Gastrocnemius medialis (tissue), 4 donors: ENCODE data around the gene ARHGAP6.

ENCODE experiments used
- CTCF ChIP-seq, 5 experiments: fragments of 450-650 bp in 3 of 5; fragments of 200-600 bp in 2 of 5; sonication (generic) in 2 of 5; IDR thresholded peaks in 4 of 5; conservative IDR thresholded peaks in 1 of 5; 1 replicate in 4 of 5; 2 replicates in 1 of 5; pipeline ENCODE4 v1.5.1; 2016 to 2019; ENCODE audit warnings: antibody characterized with exemption in 5 of 5, mild to moderate bottlenecking in 3 of 5, moderate library complexity in 3 of 5
- POLR2A ChIP-seq, 2 donors: fragments of 450-650 bp; IDR thresholded peaks; one replicate each; pipeline ENCODE4 v1.6.1; 2017; ENCODE audit warnings: antibody characterized with exemption in 2 of 2, mild to moderate bottlenecking in 2 of 2, moderate library complexity in 2 of 2

GRCh38 chrX:11585174-11585573, 80.5 kb downstream of the ARHGAP6 start:
- no peak for TF ChIP-seq CTCF (IDR thresholded peaks at IDR 0.05 in 4 of 5, conservative IDR thresholded peaks at IDR 0.05 in 1 of 5)
- TF ChIP-seq POLR2A (IDR thresholded peaks at IDR 0.05) = no peak
